BJ (cell line): Measurements from ENCODE around the gene DUSP18. TPM values are rescaled to one million over a fixed set of nuclear protein-coding genes. Genes with fewer than 3 reads are reported as not detected.
"Not testable (repeated sequence)": the region's sequence is repeated elsewhere in the genome, so short reads cannot be mapped to it uniquely, and the experiment has no call there.

Source experiments
- CTCF ChIA-PET: fragments of 350-600 bp; formaldehyde crosslinking; extraction: SDS; loops from one replicate; lab custom pipeline; 2021; ENCODE audit warnings: antibody characterized with exemption, inconsistent platforms; lab: Yijun Ruan, JAX
- POLR2A ChIA-PET: fragments of 300-600 bp; sonication (Branson Sonifier 250); formaldehyde crosslinking; extraction: SDS; loops from one replicate; lab custom pipeline; 2021; ENCODE audit warnings: antibody characterized with exemption; lab: Charles Lee
- DNase-seq: peaks from one replicate; pipeline ENCODE4 v3.0.0-alpha.2; 2011; ENCODE audit warnings: low read depth
- H3K27me3 ChIP-seq: 2 replicates; pipeline ENCODE4 v1.6.0; 2011; ENCODE audit warnings: low read length; ENCODE audit not compliant: control insufficient read depth, insufficient read depth
- H3K36me3 ChIP-seq: 2 replicates; pipeline ENCODE4 v1.5.1; 2011; ENCODE audit warnings: low read length; ENCODE audit not compliant: control insufficient read depth, insufficient read depth
- H3K4me3 ChIP-seq: 2 replicates; pipeline ENCODE4 v1.5.1; 2011; ENCODE audit warnings: low read depth, mild to moderate bottlenecking, control low read depth, low read length
- polyA plus RNA-seq: library from polyadenylated mRNA; depleted of rRNA; stranded (reverse); fragments of >200 nt; gene quantifications from 2 replicates; pipeline ENCODE4 v1.2.3, GENCODE V29; 2011
- TF ChIP-seq, protein P1 (sequence below): IDR thresholded peaks from 2 replicates; pipeline ENCODE4 v1.5.1; 2011; ENCODE audit warnings: low read depth, mild to moderate bottlenecking, control low read depth, inconsistent platforms, low read length, moderate library complexity; ENCODE audit not compliant: insufficient read depth

Gene DUSP18
- polyA plus RNA-seq, 1 experiment = 18.6 TPM

DNA sequence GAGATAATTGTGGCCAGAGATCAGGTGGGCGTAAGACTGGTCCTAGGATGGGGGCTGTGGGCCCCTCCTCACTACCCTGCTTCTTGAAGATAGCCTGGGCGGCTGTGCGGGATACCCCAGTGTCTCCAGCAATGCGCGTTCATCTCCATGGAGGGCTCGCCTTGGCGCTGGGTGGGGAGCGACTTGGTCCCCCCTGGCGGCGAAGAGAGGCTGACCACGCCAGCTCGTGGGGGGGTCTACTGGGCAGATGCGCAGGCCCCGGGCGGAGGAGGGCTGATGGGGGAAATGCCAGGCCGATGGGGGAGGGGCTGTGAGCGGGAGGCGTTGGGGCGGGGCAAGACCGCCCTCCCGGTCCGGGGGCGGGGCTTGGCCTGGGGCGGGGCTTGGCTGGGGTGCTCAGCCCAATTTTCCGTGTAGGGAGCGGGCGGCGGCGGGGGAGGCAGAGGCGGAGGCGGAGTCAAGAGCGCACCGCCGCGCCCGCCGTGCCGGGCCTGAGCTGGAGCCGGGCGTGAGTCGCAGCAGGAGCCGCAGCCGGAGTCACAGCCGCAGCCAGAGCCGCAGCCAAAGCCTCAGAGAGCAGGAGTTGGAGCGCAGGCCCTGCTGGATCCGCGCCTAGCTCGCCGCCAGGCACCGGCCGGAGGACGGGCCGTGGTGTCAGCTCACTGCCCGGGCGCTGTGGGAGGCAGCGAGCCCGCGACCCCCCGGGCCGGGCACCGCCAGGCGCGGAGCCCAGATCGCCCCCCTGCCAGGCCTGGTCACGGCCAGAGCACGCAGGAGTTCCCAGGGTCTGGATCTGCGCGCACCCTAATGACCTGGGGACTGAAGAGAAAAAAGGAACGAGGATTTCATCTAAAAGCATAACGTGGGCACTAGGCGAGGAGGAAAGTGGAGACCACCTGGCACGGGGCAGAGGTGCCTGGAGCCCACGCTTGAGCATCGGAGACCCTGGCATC is 32.1 kb downstream of the DUSP18 start, which contains the start of gene SLC35E4:
Gene SLC35E4 (plus strand): TSS at position 509 of the 953 bp plus-strand sequence. CDS start 670 bp downstream, outside the sequence.
- DNase-seq = no peak

DNA sequence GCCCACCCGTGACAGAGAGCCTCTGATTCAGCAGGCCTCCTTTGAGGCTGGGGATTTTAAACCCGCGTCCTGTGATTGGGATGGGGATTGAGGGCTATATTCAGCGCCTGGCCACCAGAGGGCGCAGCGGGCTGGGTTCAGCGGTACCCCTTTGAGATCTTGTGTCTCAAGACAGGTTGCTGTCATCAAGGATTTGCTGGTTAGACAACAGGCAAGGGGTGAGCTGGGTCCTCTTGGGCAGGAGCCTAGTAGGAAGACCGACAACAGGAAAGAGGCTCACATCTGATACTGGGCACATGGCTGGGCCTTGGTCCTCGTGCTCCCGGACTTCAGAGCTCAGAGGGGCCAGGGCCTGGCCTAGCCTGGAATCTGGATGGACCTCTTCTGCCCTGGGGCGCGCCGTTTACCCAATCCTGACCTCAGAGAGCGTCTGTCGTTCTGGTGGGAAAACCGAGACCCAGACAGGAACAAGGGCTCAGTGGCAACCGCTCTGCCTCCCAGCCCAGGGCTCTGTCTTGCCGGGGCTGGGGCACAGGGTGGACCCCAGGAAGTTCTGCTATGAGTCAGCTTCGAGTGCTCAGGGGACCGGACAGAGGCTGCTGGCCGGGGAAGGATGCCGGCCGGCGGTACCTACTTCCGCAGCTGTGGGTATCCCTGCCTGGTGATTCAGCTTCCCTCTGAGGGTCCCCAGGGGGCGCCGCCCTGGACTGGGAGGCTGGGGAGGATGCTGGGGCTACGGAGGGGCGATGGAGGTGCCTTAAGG is 33.0 kb downstream of the DUSP18 start:
- no peaks in the 10 kb centered on the region for H3K36me3 ChIP-seq
- ChIA-PET CTCF (interaction anchor here (0.6 to 7.2 kb wide), 53 partner anchors 9 to 311 kb away, joined by 3 to 282 read pairs (median 4); partner anchors contain the start of genes DUSP18 and TCN2), POLR2A (interaction anchor here (0.5 to 0.6 kb wide), 2 partner anchors 232 to 337 kb away, joined by 4 to 7 read pairs; no protein-coding TSS in a partner anchor)
- DNase-seq = no peak
- H3K4me3 ChIP-seq = no peak overlapping the region
- no peaks in the 10 kb centered on the region for H3K27me3 ChIP-seq
- TF ChIP-seq, protein P1, sequence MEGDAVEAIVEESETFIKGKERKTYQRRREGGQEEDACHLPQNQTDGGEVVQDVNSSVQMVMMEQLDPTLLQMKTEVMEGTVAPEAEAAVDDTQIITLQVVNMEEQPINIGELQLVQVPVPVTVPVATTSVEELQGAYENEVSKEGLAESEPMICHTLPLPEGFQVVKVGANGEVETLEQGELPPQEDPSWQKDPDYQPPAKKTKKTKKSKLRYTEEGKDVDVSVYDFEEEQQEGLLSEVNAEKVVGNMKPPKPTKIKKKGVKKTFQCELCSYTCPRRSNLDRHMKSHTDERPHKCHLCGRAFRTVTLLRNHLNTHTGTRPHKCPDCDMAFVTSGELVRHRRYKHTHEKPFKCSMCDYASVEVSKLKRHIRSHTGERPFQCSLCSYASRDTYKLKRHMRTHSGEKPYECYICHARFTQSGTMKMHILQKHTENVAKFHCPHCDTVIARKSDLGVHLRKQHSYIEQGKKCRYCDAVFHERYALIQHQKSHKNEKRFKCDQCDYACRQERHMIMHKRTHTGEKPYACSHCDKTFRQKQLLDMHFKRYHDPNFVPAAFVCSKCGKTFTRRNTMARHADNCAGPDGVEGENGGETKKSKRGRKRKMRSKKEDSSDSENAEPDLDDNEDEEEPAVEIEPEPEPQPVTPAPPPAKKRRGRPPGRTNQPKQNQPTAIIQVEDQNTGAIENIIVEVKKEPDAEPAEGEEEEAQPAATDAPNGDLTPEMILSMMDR = peak; percentile 95

More for the DNA sequence above, 32.1 kb downstream of the DUSP18 start, which contains the start of gene SLC35E4:
- ChIA-PET POLR2A (interaction anchor here (0.6 to 1.0 kb wide), 3 partner anchors 117 to 403 kb away, joined by 3 to 4 read pairs (median 3); no protein-coding TSS in a partner anchor), CTCF (interaction anchor here (0.6 to 7.2 kb wide), 45 partner anchors 9 to 310 kb away, joined by 3 to 282 read pairs (median 5); partner anchors contain the start of genes DUSP18 and TCN2)
- TF ChIP-seq, protein P1 = peak; percentile 54
- Histone ChIP-seq H3K27me3 (no peaks in the 10 kb centered on the region), H3K36me3 (no peaks in the 10 kb centered on the region), H3K4me3 (peak within 1 kb of the TSS; percentile 46)

DNA sequence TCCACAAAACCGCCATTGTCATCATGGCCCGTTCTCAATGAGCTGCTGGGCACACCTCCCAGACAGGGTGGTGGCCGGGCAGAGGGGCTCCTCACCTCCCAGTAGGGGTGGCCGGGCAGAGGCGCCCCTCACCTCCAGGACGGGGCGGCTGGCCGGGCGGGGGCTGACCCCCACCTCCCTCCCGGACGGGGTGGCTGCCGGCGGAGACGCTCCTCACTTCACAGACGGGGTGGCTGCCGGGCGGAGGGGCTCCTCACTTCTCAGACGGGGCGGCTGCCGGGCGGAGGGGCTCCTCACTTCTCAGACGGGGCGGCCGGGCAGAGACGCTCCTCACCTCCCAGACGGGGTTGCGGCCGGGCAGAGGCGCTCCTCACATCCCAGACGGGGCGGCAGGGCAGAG is 36.2 kb downstream of the DUSP18 start:
- H3K4me3 ChIP-seq, POLR2A ChIA-PET, H3K36me3 ChIP-seq, CTCF ChIA-PET, H3K27me3 ChIP-seq, DNase-seq: not testable (repeated sequence)

DNA sequence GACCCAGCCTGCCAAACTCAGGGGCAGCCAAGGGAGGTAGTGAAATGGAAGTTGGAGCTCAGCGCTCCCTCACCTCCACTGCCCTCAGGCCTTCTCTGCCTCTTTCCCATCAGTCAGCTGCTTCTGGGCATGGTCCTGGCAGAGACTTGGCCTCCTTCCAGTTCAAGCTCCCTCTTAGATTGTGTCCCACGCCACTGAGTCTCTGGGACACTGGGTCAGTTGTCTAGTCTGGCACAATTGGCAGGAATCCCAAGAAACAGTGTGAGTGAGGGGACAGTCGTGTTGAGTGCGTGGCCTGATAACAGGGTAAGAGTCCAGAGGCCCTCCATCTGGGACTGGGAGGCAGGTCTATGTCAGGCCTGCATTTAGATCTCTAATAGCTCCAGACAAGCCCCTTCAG is 39.2 kb downstream of the DUSP18 start:
- ChIA-PET CTCF (interaction anchor here (0.6 to 3.9 kb wide), 7 partner anchors 10 to 292 kb away, joined by 3 to 37 read pairs (median 4); no protein-coding TSS in a partner anchor), POLR2A (no interaction called here)
- TF ChIP-seq, protein P1 = no peak

DNA sequence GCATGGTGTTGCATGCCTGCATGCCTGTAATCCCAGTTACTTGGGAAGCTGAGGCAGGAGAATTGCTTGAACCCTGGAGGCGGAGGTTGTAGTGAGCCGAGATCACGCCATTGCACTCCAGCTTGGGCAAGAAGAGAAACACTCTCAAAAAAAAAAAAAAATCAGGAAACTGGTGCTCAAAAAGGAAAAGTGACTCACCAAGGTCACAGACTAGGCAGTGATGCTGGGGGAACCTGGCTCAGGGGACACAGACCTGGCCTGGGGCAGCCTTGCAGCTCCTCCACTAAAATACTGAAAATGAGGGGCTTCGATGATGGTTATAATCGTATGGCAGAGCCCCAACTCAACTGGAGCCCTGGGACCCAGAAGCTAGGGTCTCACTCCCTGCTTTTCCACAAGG is 40.2 kb downstream of the DUSP18 start:
- POLR2A ChIA-PET = no interaction called here

More for the DNA sequence above, 39.2 kb downstream of the DUSP18 start:
- no peaks in the 10 kb centered on the region for H3K27me3 ChIP-seq
- H3K4me3 ChIP-seq = no peak overlapping the region
- no peak for DNase-seq
- H3K36me3 ChIP-seq = no peaks in the 10 kb centered on the region

More for the DNA sequence above, 40.2 kb downstream of the DUSP18 start:
- TF ChIP-seq, protein P1 = no peak
- Histone ChIP-seq H3K36me3 (no peaks in the 10 kb centered on the region), H3K27me3 (no peaks in the 10 kb centered on the region), H3K4me3 (no peak overlapping the region)
- CTCF ChIA-PET = interaction anchor here (3.9 kb wide), 1 partner anchor 129 kb away, joined by 37 read pairs; no protein-coding TSS in a partner anchor
- DNase-seq = no peak
